OCI-LY7 (cell line): Measurements from ENCODE around the gene SLC25A20.

Experiments used
- EZH2phosphoT487 ChIP-seq: fragments of 200-600 bp; sonication (generic); IDR thresholded peaks from 2 replicates; pipeline ENCODE4 v1.6.1; 2018; ENCODE audit warnings: low read depth, borderline replicate concordance, mild to moderate bottlenecking, mixed run types, antibody characterized with exemption, low read length, moderate library complexity, mixed read lengths
- TF ChIP-seq, protein P1 (sequence below): fragments of 200-600 bp; sonication (generic); conservative IDR thresholded peaks from 2 replicates; pipeline ENCODE4 v1.5.1; 2014; ENCODE audit warnings: mild to moderate bottlenecking, antibody characterized with exemption, low read length, moderate library complexity, mixed read lengths

DNA sequence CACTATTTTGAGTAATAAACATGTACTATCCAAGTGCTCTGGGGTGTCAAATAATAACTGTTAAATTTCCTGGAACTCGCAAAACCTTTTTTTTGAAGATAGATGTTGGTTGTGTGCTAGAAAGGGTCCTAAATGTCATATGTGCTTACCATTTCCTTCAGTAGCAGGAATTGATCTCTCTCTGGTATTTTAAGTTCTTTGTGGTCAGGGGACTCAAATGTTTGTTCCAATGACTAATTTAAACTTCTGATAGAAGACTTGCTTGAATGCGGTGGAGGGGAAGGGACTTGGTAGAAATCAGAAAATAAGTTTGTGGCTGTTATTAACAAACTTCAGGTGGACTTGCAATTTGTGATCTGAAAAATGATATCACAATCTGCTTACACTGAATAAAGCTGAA, 46.8 kb upstream of the SLC25A20 start:
- TF ChIP-seq, protein P1, sequence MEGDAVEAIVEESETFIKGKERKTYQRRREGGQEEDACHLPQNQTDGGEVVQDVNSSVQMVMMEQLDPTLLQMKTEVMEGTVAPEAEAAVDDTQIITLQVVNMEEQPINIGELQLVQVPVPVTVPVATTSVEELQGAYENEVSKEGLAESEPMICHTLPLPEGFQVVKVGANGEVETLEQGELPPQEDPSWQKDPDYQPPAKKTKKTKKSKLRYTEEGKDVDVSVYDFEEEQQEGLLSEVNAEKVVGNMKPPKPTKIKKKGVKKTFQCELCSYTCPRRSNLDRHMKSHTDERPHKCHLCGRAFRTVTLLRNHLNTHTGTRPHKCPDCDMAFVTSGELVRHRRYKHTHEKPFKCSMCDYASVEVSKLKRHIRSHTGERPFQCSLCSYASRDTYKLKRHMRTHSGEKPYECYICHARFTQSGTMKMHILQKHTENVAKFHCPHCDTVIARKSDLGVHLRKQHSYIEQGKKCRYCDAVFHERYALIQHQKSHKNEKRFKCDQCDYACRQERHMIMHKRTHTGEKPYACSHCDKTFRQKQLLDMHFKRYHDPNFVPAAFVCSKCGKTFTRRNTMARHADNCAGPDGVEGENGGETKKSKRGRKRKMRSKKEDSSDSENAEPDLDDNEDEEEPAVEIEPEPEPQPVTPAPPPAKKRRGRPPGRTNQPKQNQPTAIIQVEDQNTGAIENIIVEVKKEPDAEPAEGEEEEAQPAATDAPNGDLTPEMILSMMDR: no peak
- no peak for TF ChIP-seq EZH2phosphoT487
